ENCODE results near the gene ROPN1L.

ROPN1L gene

GRCh38 chr5:10420932-10421331 lies 20.7 kb upstream of the ROPN1L start:
- Histone ChIP-seq H3K27me3 (ENCODE audit: control insufficient read depth in 3 of 3, insufficient read depth in 3 of 3, low read depth in 1 of 3, low read length in 3 of 3) (no peaks in the 10 kb centered on the region), H3K36me3 (replicated peaks in 1 of 2; ENCODE audit: control insufficient read depth in 2 of 2, insufficient read depth in 2 of 2, low read length in 2 of 2) (peaks cover 31 to 100% of the 10 kb centered on the region in 2 donors), H3K79me1 (ENCODE audit: low read depth, low read length) (no peaks in the 10 kb centered on the region), H3K9ac (ENCODE audit: low read depth, low read length, poor library complexity) (no peak overlapping the region), H3K23ac (ENCODE audit: low read depth, low read length, poor library complexity) (no peak overlapping the region), H3K14ac (ENCODE audit: low read length) (no peak overlapping the region), H3K27ac (replicated peaks; ENCODE audit: low read length) (no peak overlapping the region), H2BK12ac (ENCODE audit: low read length) (no peak overlapping the region), H2AK5ac (ENCODE audit: low read depth, low read length) (no peak overlapping the region), H2AFZ (ENCODE audit: low read length) (no peak overlapping the region), H3K4me2 (ENCODE audit: insufficient read depth, low read length, poor library complexity, severe bottlenecking) (no peak overlapping the region), H2BK5ac (ENCODE audit: low read length) (no peak overlapping the region), H4K8ac (ENCODE audit: low read depth, low read length) (no peak overlapping the region), H3K4me3 (ENCODE audit: low read length in 2 of 2) (no peak overlapping the region), H3K4ac (ENCODE audit: low read length) (no peak overlapping the region), H2BK120ac (ENCODE audit: low read depth, low read length) (no peak overlapping the region), H2BK15ac (ENCODE audit: low read length) (no peak overlapping the region), H4K91ac (ENCODE audit: low read depth, low read length, poor library complexity) (no peak overlapping the region), H3K18ac (ENCODE audit: low read length) (no peak overlapping the region), H3K9me3 (replicated peaks in 1 of 2; ENCODE audit: control insufficient read depth in 2 of 2, insufficient read depth in 1 of 2, low read depth in 1 of 2, low read length in 2 of 2) (no peaks in the 10 kb centered on the region), H3K4me1 (ENCODE audit: control insufficient read depth in 2 of 2, insufficient read depth in 1 of 2, low read depth in 1 of 2, low read length in 2 of 2) (no peaks in the 10 kb centered on the region)
- no peak for DNase-seq (ENCODE audit: low spot score)

- no peak for DNase-seq (ENCODE audit: low spot score)
- Histone ChIP-seq H3K27ac (replicated peaks; ENCODE audit: low read length) (no peak overlapping the region), H3K4ac (ENCODE audit: low read length) (no peak overlapping the region), H2BK5ac (ENCODE audit: low read length) (no peak overlapping the region), H2AK5ac (ENCODE audit: low read depth, low read length) (no peak overlapping the region), H3K4me2 (ENCODE audit: insufficient read depth, low read length, poor library complexity, severe bottlenecking) (no peak overlapping the region), H3K14ac (ENCODE audit: low read length) (no peak overlapping the region), H3K23ac (ENCODE audit: low read depth, low read length, poor library complexity) (no peak overlapping the region), H3K9ac (ENCODE audit: low read depth, low read length, poor library complexity) (no peak overlapping the region), H3K27me3 (ENCODE audit: control insufficient read depth in 3 of 3, insufficient read depth in 3 of 3, low read depth in 1 of 3, low read length in 3 of 3) (no peaks in the 10 kb centered on the region), H2BK120ac (ENCODE audit: low read depth, low read length) (no peak overlapping the region), H2BK12ac (ENCODE audit: low read length) (no peak overlapping the region), H2BK15ac (ENCODE audit: low read length) (no peak overlapping the region), H3K79me1 (ENCODE audit: low read depth, low read length) (no peaks in the 10 kb centered on the region), H3K36me3 (replicated peaks in 1 of 2; ENCODE audit: control insufficient read depth in 2 of 2, insufficient read depth in 2 of 2, low read length in 2 of 2) (peaks cover 29 to 100% of the 10 kb centered on the region in 2 donors), H2AFZ (ENCODE audit: low read length) (no peak overlapping the region), H4K8ac (ENCODE audit: low read depth, low read length) (no peak overlapping the region), H3K18ac (ENCODE audit: low read length) (no peak overlapping the region), H4K91ac (ENCODE audit: low read depth, low read length, poor library complexity) (no peak overlapping the region), H3K9me3 (replicated peaks in 1 of 2; ENCODE audit: control insufficient read depth in 2 of 2, insufficient read depth in 1 of 2, low read depth in 1 of 2, low read length in 2 of 2) (no peaks in the 10 kb centered on the region), H3K4me1 (ENCODE audit: control insufficient read depth in 2 of 2, insufficient read depth in 1 of 2, low read depth in 1 of 2, low read length in 2 of 2) (no peaks in the 10 kb centered on the region), H3K4me3 (ENCODE audit: low read length in 2 of 2) (no peak overlapping the region)
- WGBS, 2 donors (ENCODE audit: extremely low coverage in 2 of 2, insufficient read length in 2 of 2, insufficient replicate concordance in 1 of 2), result no CpG with 5 or more reads among the region's 12 CpGs
Observed at GRCh38 chr5:10421896-10422691, 19.6 kb upstream of the ROPN1L start.

- H3K4me1 ChIP-seq (ENCODE audit: control insufficient read depth in 2 of 2, insufficient read depth in 1 of 2, low read depth in 1 of 2, low read length in 2 of 2), result no peaks in the 10 kb centered on the region
- no peak overlapping the region for H3K4ac ChIP-seq (ENCODE audit: low read length)
- no peak overlapping the region for H2BK12ac ChIP-seq (ENCODE audit: low read length)
- no peak overlapping the region for H3K9ac ChIP-seq (ENCODE audit: low read depth, low read length, poor library complexity)
- no CpG with 5 or more reads among the region's 2 CpGs for WGBS, 2 donors (ENCODE audit: extremely low coverage in 2 of 2, insufficient read length in 2 of 2, insufficient replicate concordance in 1 of 2)
- H3K27me3 ChIP-seq (ENCODE audit: control insufficient read depth in 3 of 3, insufficient read depth in 3 of 3, low read depth in 1 of 3, low read length in 3 of 3), result no peaks in the 10 kb centered on the region
- H3K9me3 ChIP-seq (replicated peaks in 1 of 2; ENCODE audit: control insufficient read depth in 2 of 2, insufficient read depth in 1 of 2, low read depth in 1 of 2, low read length in 2 of 2), result no peaks in the 10 kb centered on the region
- H2BK5ac ChIP-seq (ENCODE audit: low read length), result no peak overlapping the region
- no peak overlapping the region for H2BK120ac ChIP-seq (ENCODE audit: low read depth, low read length)
- no peak for DNase-seq (ENCODE audit: low spot score)
- no peak overlapping the region for H3K4me3 ChIP-seq (ENCODE audit: low read length in 2 of 2)
- H2AFZ ChIP-seq (ENCODE audit: low read length), result no peak overlapping the region
- no peak overlapping the region for H2AK5ac ChIP-seq (ENCODE audit: low read depth, low read length)
- no peak overlapping the region for H3K4me2 ChIP-seq (ENCODE audit: insufficient read depth, low read length, poor library complexity, severe bottlenecking)
- no peak overlapping the region for H3K23ac ChIP-seq (ENCODE audit: low read depth, low read length, poor library complexity)
- no peak overlapping the region for H4K8ac ChIP-seq (ENCODE audit: low read depth, low read length)
- no peak overlapping the region for H3K27ac ChIP-seq (replicated peaks; ENCODE audit: low read length)
- peaks cover 28 to 100% of the 10 kb centered on the region in 2 donors for H3K36me3 ChIP-seq (replicated peaks in 1 of 2; ENCODE audit: control insufficient read depth in 2 of 2, insufficient read depth in 2 of 2, low read length in 2 of 2)
- no peaks in the 10 kb centered on the region for H3K79me1 ChIP-seq (ENCODE audit: low read depth, low read length)
- no peak overlapping the region for H3K18ac ChIP-seq (ENCODE audit: low read length)
- H4K91ac ChIP-seq (ENCODE audit: low read depth, low read length, poor library complexity), result no peak overlapping the region
- no peak overlapping the region for H2BK15ac ChIP-seq (ENCODE audit: low read length)
- H3K14ac ChIP-seq (ENCODE audit: low read length), result no peak overlapping the region
Observed at GRCh38 chr5:10423022-10423421, 18.7 kb upstream of the ROPN1L start.

- Histone ChIP-seq H3K27me3 (ENCODE audit: control insufficient read depth in 3 of 3, insufficient read depth in 3 of 3, low read depth in 1 of 3, low read length in 3 of 3) (no peaks in the 10 kb centered on the region), H3K79me1 (ENCODE audit: low read depth, low read length) (no peaks in the 10 kb centered on the region)
- no CpG with 5 or more reads among the region's 6 CpGs for WGBS, 2 donors (ENCODE audit: extremely low coverage in 2 of 2, insufficient read length in 2 of 2, insufficient replicate concordance in 1 of 2)
Observed at GRCh38 chr5:10424124-10424731, 17.5 kb upstream of the ROPN1L start.

More at GRCh38 chr5:10424124-10424731, 17.5 kb upstream of the ROPN1L start:
- Histone ChIP-seq H2BK12ac (ENCODE audit: low read length) (no peak overlapping the region), H2BK5ac (ENCODE audit: low read length) (no peak overlapping the region), H3K27ac (replicated peaks; ENCODE audit: low read length) (no peak overlapping the region), H3K4me1 (ENCODE audit: control insufficient read depth in 2 of 2, insufficient read depth in 1 of 2, low read depth in 1 of 2, low read length in 2 of 2) (no peaks in the 10 kb centered on the region), H3K18ac (ENCODE audit: low read length) (no peak overlapping the region), H4K8ac (ENCODE audit: low read depth, low read length) (no peak overlapping the region), H3K4ac (ENCODE audit: low read length) (no peak overlapping the region), H3K4me2 (ENCODE audit: insufficient read depth, low read length, poor library complexity, severe bottlenecking) (no peak overlapping the region), H2BK15ac (ENCODE audit: low read length) (no peak overlapping the region), H3K36me3 (replicated peaks in 1 of 2; ENCODE audit: control insufficient read depth in 2 of 2, insufficient read depth in 2 of 2, low read length in 2 of 2) (peaks cover 24 to 100% of the 10 kb centered on the region in 2 donors), H3K4me3 (ENCODE audit: low read length in 2 of 2) (no peak overlapping the region), H3K9me3 (replicated peaks in 1 of 2; ENCODE audit: control insufficient read depth in 2 of 2, insufficient read depth in 1 of 2, low read depth in 1 of 2, low read length in 2 of 2) (no peaks in the 10 kb centered on the region), H3K9ac (ENCODE audit: low read depth, low read length, poor library complexity) (no peak overlapping the region), H2AFZ (ENCODE audit: low read length) (no peak overlapping the region), H3K23ac (ENCODE audit: low read depth, low read length, poor library complexity) (no peak overlapping the region), H2BK120ac (ENCODE audit: low read depth, low read length) (no peak overlapping the region), H4K91ac (ENCODE audit: low read depth, low read length, poor library complexity) (no peak overlapping the region), H3K14ac (ENCODE audit: low read length) (no peak overlapping the region), H2AK5ac (ENCODE audit: low read depth, low read length) (no peak overlapping the region)
- no peak for DNase-seq (ENCODE audit: low spot score)
